ENCODE measurements around the gene COL7A1.

COL7A1 gene

DNA sequence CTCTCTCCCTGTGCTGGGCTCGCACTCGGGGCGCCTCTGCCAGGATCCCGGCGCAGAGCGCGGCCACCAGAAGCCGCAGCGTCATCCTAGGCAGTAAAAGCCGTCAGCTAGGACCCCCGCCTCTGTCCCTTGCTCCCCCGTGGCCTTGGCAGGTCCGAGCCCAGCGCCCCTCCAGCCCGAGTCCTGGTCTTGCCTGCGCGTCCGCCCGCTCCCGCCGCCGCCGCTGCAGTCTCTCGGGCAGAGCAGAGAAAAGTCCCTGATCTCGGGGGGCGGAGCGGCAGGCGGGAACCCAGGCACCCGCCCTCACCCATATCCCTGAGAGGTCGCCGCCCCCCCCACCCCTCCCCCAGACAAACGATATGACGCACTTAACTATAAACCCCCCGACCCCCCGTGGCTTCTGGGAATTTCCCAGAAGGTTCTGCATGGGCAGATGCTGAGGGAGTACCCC, at the start of gene COL7A1:
TSS of gene COL7A1 (minus strand) at position 255 of the 451 bp plus-strand sequence. CDS start at position 85, 170 bp downstream.
- no peak for DNase-seq

GRCh38 chr3:48642605-48643004, 47.5 kb upstream of the COL7A1 start:
- no peak for DNase-seq

DNA sequence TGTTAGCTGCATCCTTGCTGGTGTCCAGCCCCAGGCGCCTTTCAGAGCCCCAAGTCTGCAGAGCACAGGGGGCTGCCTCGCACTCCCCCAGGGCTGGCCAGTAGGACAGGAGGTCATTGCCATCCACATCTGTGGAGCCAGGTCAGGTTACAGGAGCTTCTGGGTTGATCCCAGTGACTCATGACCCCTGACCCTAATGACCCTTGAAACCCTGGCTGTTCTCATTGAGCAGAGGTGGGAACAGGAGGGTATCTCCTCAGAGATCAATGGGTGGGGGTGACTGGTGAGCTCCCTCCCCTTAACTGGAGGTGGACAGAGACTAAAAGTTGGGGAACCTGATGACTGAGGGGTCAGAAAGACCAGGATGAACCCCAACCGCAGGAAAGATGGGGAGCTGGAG, 46.3 kb upstream of the COL7A1 start:
- DNase-seq = no peak

DNA sequence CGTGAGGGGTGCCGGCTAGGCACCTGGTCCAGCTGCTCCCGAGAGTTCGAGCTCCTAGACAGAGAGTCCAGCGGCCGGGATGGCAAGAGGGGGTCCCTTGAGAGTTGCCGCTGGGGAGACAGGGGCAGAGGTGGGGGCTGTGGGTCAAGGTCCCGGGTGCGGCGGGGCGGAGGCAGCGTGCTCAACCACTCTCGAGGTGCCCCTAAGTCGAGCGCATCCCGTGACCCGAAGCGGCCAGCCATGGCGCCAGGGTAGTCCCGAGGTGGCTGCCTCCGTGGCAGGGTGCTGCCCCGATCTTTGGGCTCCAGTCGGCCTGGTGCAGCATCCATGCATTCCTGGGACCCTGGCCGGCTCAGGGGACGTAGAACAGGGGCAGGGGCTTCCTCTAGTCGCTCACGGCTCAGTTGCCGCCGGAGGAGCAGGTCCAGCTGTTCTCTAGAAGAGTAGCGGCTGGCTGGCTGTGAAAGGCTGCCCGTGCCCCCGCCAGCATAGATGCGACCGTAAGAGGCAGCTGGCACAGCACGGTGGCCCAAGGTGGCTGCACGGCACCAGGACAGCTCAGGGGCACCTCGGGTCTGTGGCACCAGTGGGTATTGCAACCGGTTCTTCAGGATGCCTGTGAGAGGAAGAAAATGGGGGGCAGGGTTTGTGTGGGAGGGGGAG, 44.9 kb upstream of the COL7A1 start:
- no peak for DNase-seq

DNA sequence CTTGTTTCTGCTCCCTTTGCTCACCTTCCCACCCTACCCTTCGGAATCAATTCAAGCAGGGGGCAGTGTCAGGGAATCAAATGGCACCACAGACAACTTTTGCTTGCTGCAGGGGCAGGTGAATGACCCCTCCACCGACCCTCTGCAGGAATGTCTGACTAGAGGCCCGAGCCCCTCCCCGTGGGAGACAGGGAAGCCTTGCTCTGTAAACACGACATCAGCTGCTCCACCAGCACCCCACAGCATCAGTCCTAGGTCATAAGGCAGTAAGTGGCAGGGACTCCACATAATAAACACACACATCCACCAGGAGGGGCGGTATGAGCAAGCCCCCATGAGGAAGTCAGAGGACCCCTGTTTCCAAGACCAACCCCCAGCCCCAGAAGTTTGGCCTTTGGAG, 42.2 kb upstream of the COL7A1 start:
- no peak for DNase-seq

DNA sequence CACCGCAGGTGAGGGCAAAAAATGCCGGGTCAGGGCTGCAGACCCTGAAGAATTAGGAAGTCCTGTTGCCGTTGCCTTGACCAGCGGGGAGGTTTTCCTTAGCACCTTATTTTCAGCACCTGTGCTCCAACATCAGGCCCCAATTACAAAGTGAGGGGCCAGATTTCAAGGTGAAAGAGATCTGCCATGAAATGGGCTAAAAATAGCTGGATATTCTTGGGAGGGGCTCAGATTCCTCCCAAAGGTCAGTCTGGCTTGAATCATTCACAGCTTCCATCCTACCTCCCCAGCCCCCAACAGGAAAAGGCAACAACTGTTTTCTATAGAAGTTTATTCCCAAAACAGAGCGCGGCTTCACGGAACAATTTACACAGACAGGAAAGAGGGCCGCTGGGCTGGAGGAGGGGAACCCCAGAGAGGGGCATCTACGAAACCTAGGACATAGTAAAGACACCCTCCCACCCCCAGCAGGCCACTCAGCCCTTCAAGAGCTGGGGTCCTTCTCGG, 41.1 kb upstream of the COL7A1 start:
- DNase-seq = no peak

GRCh38 chr3:48635222-48636021, 40.3 kb upstream of the COL7A1 start, which contains the start of gene SLC26A6:
SLC26A6 (minus strand) TSS chr3:48635461; CDS start chr3:48635393, 68 bp downstream.
- DNase-seq = peak; percentile 82

- no peak for DNase-seq
Measured at GRCh38 chr3:48634661-48635221, 39.6 kb upstream of the COL7A1 start.

DNA sequence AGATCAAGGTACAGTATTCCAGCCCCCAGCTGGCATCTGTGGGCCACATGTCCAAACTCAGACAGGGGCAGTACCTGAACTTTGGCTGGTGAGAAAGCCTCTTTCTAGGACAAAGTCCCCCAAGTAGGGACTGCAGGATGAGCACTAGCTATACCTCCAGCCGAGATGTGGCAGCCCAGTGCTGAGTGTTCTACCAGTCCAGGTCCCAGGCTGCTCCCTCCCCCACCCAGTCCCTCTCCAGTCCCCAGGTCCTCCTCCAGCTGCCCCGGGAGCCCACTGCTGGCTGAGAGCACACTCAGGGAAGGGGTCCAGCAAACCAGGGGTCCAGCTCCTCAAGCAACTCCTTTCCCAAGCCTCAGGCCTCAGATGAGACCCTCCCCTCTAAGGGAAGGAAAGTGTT, 38.6 kb upstream of the COL7A1 start:
- DNase-seq = no peak

- DNase-seq = no peak
Measured at GRCh38 chr3:48633256-48633655, 38.1 kb upstream of the COL7A1 start.

DNA sequence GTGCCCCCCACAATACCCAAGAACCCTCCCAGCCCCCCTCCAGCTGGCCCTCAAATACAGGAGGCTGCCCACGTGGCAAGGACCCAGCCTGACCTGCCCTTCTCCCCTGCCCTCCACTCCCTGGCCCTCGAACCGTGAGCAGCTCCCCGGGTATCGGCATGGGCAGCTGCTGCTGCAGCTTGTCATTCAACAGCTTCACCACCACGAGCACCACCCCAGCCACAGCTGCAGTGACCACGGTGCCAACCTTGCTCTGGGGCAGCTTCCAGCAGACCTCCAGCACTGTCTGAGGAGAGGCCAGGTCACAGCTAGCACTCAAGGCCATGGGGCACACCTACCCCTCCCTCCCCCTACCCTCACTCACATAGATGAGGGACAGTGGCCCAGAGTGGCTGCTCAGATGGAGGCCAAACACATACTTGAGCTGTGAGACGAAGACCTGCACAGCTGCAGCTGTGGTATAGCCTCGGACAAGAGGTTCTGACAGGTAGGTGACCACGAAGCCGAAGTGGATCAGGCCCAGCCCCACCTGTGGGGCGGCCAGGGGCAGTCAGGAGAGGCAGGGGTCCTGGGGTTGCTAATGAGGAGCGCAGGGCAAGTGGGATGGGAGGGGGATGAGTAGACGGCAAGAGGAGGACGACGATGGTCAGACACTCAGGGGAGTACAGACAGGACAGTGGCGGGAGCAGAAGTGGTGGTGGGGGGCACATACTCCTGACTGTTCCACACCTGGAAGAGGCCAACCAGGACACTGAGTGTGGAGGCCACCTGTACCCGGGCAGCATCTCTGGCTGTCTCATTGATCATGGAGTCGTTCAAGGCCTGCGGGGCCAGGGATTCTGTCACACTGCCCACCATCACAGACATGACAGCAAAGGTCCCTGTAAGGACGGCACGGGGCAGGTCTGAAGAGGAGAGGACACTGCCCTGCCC, 36.7 kb upstream of the COL7A1 start:
- no peak for DNase-seq

- DNase-seq = no peak
Measured at GRCh38 chr3:48630833-48631232, 35.7 kb upstream of the COL7A1 start.

DNA sequence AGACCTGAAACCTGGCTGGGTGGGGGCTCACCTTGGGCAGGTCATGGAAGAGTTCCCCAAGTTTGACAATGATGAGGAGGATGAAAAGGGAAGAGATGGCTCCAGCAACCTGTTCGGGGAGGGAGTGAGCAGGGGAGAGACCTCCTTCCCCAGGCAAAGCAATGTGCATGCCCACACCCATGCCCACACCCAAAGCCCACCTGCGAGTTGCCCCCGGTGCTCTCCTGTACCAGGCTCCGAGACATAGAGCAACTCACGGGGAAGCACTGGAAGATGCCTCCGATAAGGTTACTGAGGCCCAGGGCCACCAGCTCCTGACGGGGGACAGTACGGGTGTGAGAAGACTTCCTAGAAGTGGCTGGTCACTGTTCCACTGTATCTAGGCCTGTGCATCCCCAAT, 35.3 kb upstream of the COL7A1 start:
- DNase-seq = no peak

DNA sequence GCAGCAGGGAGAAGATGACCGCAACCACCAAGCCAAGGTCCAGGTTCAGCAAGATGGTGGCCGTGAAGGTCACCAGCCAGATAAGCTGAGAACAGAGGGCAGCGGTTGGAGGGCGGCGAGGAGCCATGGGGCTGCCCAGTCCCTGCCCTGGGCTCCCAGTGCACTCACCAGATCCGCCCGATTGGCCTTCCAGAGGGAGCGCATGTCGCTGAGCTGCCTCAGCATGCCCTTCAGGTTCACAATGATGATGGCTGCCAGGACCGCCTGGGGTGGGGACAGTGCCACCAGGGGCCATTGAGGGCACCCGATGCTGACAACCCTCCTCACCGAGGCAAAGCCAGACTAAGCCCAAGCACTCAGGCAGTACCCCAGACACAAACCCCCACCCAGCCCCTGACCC, 34.8 kb upstream of the COL7A1 start:
- no peak for DNase-seq

DNA sequence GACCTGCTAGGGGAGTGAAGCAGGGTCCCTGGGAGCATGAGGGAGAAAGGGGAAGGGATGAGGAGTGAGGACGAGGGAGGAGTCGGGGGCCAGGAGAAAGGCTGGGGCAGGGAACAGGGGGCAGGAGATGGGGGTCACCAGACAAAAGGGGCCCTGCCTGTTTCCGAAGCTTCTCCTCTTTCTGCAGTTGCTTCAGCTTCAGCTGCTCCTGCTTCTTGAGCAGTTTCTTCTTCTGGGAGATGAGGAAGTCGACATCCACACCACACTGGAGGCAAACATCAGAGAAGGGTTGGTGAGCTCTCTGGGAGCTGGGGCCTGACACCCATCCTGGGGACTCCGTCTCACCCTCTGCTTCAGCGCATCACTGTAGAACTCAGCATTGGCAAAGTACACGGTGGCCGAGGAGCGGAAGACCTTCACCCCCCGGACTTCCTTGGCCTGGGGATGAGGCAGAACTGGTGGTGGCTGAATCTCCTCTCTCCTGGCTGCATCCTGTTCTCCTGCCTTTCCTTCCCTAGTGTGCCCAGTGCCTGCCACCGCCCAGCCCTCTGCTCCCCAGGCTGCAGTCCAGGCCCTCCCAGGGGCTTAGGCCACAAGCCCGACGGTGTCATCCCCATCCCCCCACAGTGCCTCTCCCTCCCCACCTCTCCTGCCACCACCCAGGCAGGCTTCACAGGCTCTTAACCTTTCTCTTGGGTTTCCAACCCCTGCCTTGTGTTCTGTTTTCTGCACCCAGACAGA, 33.3 kb upstream of the COL7A1 start:
- no peak for DNase-seq

GRCh38 chr3:48625600-48625999, 30.5 kb upstream of the COL7A1 start:
- DNase-seq = no peak

GRCh38 chr3:48624767-48625166, 29.6 kb upstream of the COL7A1 start:
- DNase-seq = no peak

GRCh38 chr3:48623851-48624547, 28.9 kb upstream of the COL7A1 start:
- peak; percentile 66 for DNase-seq

GRCh38 chr3:48621461-48621869, 26.3 kb upstream of the COL7A1 start, which contains the start of gene TMEM89:
TMEM89 (minus strand) TSS chr3:48621769; CDS start chr3:48621756, 13 bp downstream.
- DNase-seq = no peak

DNA sequence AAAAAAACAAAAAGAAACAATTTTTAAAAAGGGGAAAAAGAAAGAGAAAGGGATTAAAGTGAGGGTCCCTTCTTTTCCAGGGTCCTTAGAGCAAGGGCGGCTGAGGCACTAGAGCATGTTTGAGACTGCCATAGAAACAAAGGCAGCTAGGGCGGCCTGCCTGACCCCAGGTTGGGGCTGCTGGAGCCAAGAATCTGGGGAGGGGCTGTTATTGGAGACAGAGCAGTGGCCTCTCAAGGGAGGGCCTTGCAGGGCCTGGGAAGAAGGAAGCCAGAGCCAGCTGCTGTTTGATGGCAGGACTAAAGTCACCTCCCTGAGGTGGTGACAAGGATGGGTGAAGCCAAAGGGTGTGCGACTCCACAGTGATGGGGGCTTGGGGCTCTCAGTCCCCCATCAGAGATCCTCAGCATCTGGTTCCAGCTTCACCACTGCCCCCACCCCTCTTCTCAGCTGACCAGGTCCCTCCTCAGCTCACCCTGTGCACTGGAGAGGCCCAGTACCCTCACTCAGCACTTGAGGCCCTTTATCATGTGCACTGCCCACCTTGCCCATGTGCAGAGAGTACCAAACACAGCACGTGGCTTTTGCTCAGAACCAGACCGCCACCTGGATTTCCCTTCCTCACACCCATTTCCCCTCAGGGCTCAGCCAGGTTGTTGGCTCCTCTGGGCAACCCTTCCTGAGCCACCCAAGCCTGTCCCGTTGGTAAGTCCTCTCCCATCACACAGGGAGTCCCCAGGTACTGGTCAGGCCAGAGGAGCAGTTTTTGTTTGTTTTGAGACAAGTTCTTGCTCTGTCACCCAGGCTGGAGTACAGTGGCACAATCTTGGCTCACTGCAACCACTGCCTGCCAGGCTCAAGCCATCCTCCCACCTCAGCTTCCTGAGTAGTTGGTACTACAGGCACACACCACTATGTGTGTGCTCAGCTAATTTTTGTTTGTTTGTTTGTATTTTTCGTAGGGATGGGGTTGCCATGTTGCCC, 24.7 kb upstream of the COL7A1 start:
- no peak for DNase-seq

All from NCI-H2107 (cell line).